Small intestine (tissue), 7 donors: ENCODE measurements around the gene PHOSPHO1. TPM values are rescaled to one million over a fixed set of nuclear protein-coding genes. Genes with fewer than 3 reads are reported as not detected.

ENCODE experiments used
- DNase-seq, 2 donors: peaks; one replicate each; pipeline versions ENCODE4 v3.0.0 to v3.0.0-alpha.2; 2013
- FAIRE-seq: peaks from 2 replicates; lab custom pipeline; 2012; peaks lifted over from hg19 to GRCh38; lab: Jason Lieb, UNC
- H3K27ac ChIP-seq, 3 donors: one replicate each; pipeline ENCODE4 v1.5.1; 2013; ENCODE audit warnings: low read length in 2 of 3, mild to moderate bottlenecking in 2 of 3, control low read depth in 1 of 3, inconsistent platforms in 1 of 3, low read depth in 1 of 3, moderate library complexity in 1 of 3
- H3K27me3 ChIP-seq, 3 donors: one replicate each; pipeline ENCODE4 v1.6.1; 2013; ENCODE audit warnings: low read length in 3 of 3, inconsistent platforms in 1 of 3; ENCODE audit not compliant: control insufficient read depth in 3 of 3, insufficient read depth in 3 of 3
- H3K36me3 ChIP-seq, 3 donors: one replicate each; pipeline ENCODE4 v1.6.1; 2013; ENCODE audit warnings: low read length in 3 of 3, inconsistent platforms in 1 of 3, low read depth in 1 of 3, mild to moderate bottlenecking in 1 of 3, moderate library complexity in 1 of 3; ENCODE audit not compliant: control insufficient read depth in 3 of 3, insufficient read depth in 2 of 3
- H3K4me1 ChIP-seq, 3 donors: one replicate each; pipeline ENCODE4 v1.6.1; 2013; ENCODE audit warnings: low read length in 2 of 3, inconsistent platforms in 1 of 3, low read depth in 1 of 3, mild to moderate bottlenecking in 1 of 3, moderate library complexity in 1 of 3; ENCODE audit not compliant: control insufficient read depth in 3 of 3, insufficient read depth in 2 of 3
- H3K4me3 ChIP-seq, 3 donors: one replicate each; pipeline ENCODE4 v1.5.1; 2013; ENCODE audit warnings: low read length in 3 of 3, control low read depth in 1 of 3, inconsistent platforms in 1 of 3, low read depth in 1 of 3, mild to moderate bottlenecking in 1 of 3, moderate library complexity in 1 of 3
- H3K9me3 ChIP-seq, 2 donors: one replicate each; pipeline ENCODE4 v1.6.1; 2013; ENCODE audit warnings: low read depth in 1 of 2, low read length in 1 of 2; ENCODE audit not compliant: control insufficient read depth in 2 of 2, insufficient read depth in 1 of 2
- WGBS, 3 donors: extraction: QIAGEN DNeasy Blood & Tissue Kit; methylation state at CpG; one replicate each; pipeline ENCODE4 v1.1.7; 2013; 5-methylcytosine and 5-hydroxymethylcytosine counted together
- polyA plus RNA-seq, 4 donors: library from polyadenylated mRNA; stranded (reverse) in 3 of 4; unstranded in 1 of 4; fragments of 200-250 nt in 3 of 4; fragments of 120-200 nt in 1 of 4; gene quantifications; one replicate each; pipeline versions ENCODE4 v1.2.1 to v1.2.3, GENCODE V29; 2013
- donor health status: healthy with polysubstance abuse.
- donor health status: control.
- donor health status: control.
- donor health status: Bipolar disorder and iron deficiency.
- donor health status: healthy.

Gene PHOSPHO1
- polyA plus RNA-seq, 4 donors, result 0.54 to 0.92 (median 0.64) TPM; not detected in 1

DNA sequence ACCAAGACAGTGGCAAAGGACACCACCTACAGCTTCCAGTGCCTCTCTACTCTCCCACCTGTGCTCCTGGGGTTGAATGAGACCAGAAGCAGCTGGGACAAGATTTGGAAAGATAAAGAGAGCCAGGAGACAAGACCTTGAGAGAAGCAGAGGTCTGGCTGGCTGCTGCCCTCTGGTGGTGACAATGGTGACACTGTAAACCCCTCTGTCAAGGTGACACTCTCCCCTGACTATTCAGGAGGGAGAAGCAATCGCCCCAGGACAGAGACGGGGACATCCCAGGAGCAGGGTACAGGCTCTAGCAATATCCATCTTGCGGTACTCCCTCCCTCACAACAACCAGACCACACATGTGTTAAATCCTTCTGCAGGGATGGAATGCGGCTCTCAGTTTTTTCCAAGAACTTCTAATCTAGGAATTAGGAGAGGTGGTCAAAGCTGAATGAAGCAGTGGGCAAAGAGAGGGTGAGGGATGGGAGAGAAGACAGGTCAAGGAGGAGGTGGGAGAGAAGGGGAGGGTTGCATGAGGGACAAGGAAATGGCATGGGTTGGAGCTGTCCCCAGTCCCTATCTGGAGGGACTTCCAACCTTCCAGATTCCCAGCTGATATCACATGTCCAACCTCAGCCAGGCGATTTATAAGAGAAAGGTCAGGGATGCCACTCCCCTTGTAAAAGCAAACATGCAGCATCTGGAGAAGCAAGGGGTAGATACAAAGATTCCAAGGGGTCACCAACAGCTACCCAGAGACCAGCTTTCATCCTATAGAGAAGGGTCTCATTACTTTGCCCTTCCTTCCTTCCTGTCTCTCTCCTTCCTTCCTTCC, 2.9 kb downstream of the PHOSPHO1 start:
- peaks cover 0 to 81% (median 6%) of the 10 kb centered on the region in 3 donors for H3K27me3 ChIP-seq
- FAIRE-seq, result no peak
- 16 to 23% (median 21%) methylated on average over 5 of the region's 5 CpGs for WGBS, 3 donors
- peak; percentile 71 to 77 for DNase-seq
- no peaks in the 10 kb centered on the region for H3K9me3 ChIP-seq
- H3K4me1 ChIP-seq, result peaks cover 0 to 32% (median 0%) of the 10 kb centered on the region in 3 donors
- no peak overlapping the region for H3K27ac ChIP-seq
- H3K36me3 ChIP-seq, result peaks cover 0 to 3% (median 0%) of the 10 kb centered on the region in 3 donors
- no peak overlapping the region for H3K4me3 ChIP-seq

GRCh38 chr17:49226771-49227435, 3.7 kb downstream of the PHOSPHO1 start:
- peaks cover 0 to 87% (median 6%) of the 10 kb centered on the region in 3 donors for H3K27me3 ChIP-seq
- no peak overlapping the region for H3K27ac ChIP-seq
- H3K36me3 ChIP-seq, result peaks cover 0 to 6% (median 0%) of the 10 kb centered on the region in 3 donors
- no peak for DNase-seq
- H3K9me3 ChIP-seq, result no peaks in the 10 kb centered on the region
- no peak overlapping the region for H3K4me3 ChIP-seq
- H3K4me1 ChIP-seq, result peaks cover 0 to 32% (median 0%) of the 10 kb centered on the region in 3 donors
- FAIRE-seq, result no peak
- 57 to 82% (median 74%) methylated on average over 3 of the region's 3 CpGs for WGBS, 3 donors

DNA sequence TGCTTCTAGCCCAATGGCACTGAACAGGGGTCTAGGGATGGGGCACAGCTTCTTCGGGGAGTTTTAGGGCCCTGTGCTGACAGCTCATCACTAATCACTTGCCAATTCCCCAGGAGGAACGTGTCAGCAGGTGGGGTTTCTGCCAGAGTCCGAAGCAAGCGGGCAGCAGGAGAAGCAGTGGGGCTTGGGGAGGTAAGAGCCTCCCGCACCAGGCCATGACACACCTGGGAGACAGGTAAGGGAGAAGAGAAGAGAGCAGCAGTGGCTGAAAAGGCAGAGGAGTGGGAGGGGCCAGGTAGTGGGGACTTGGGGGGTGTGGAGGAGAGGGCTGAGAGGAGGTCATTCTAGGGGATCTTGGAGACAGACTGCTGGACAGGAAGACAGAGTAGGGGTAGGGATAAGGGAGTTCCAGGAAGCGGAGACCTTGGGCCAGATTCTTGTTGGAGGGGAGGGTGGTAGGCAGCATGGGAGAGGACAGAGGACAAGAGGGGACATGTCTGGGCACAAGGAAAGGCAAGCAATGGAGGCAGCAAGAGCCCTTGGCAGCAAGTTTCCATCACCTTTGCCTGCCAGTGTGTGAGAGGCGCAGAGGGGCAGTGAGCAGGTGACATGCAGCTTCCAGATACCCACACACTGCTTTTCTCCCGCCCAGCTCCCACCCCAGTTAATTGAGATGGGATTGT, 4.9 kb downstream of the PHOSPHO1 start:
- DNase-seq (no peak), FAIRE-seq (no peak)
- H3K4me1 ChIP-seq, result peaks cover 0 to 26% (median 0%) of the 10 kb centered on the region in 3 donors
- H3K27ac ChIP-seq, result no peak overlapping the region
- peaks cover 0 to 78% (median 6%) of the 10 kb centered on the region in 3 donors for H3K27me3 ChIP-seq
- H3K4me3 ChIP-seq, result no peak overlapping the region
- peaks cover 0 to 7% (median 0%) of the 10 kb centered on the region in 3 donors for H3K36me3 ChIP-seq
- 78 to 84% (median 84%) methylated on average over 8 of the region's 8 CpGs for WGBS, 3 donors
- H3K9me3 ChIP-seq, result no peaks in the 10 kb centered on the region

DNA sequence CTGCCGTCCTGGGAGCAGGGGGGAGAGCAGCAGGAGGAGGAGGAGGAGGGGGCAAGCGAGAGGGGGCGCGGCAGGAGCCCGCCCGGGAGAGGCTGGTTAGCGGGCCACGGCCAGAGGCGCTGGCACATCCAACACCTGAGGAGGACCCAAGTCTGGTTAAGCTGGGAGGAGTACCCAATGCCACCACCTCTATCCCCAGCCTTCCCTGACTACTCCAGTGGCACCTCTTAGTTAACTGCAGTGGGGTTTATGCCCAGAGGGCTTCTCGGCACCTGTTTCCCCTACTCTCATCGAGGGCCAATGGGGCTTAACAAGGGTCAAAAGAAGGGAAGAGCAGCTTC, 5.6 kb downstream of the PHOSPHO1 start:
- H3K4me1 ChIP-seq, result peaks cover 0 to 20% (median 0%) of the 10 kb centered on the region in 3 donors
- peaks cover 0 to 73% (median 6%) of the 10 kb centered on the region in 3 donors for H3K27me3 ChIP-seq
- H3K36me3 ChIP-seq, result peaks cover 0 to 10% (median 0%) of the 10 kb centered on the region in 3 donors
- H3K27ac ChIP-seq, result no peak overlapping the region
- H3K9me3 ChIP-seq, result no peaks in the 10 kb centered on the region
- peak overlapping the region in 1 of 3 donors; percentile 30 for H3K4me3 ChIP-seq
- 18 to 41% (median 21%) methylated on average over 11 of the region's 11 CpGs for WGBS, 3 donors
- no peak for FAIRE-seq
- DNase-seq, result no peak

GRCh38 chr17:49224198-49224996, 6.2 kb downstream of the PHOSPHO1 start:
- peak overlapping the region in 1 of 3 donors; percentile 30 for H3K4me3 ChIP-seq
- peaks cover 0 to 16% (median 0%) of the 10 kb centered on the region in 3 donors for H3K4me1 ChIP-seq
- H3K27ac ChIP-seq, result no peak overlapping the region
- no peak for FAIRE-seq
- peaks cover 0 to 13% (median 0%) of the 10 kb centered on the region in 3 donors for H3K36me3 ChIP-seq
- 1 to 2% (median 1%) methylated on average over 91 to 95 of the region's 95 CpGs for WGBS, 3 donors
- no peaks in the 10 kb centered on the region for H3K9me3 ChIP-seq
- H3K27me3 ChIP-seq, result peaks cover 0 to 69% (median 6%) of the 10 kb centered on the region in 3 donors
- peak; percentile 42 to 53 for DNase-seq

DNA sequence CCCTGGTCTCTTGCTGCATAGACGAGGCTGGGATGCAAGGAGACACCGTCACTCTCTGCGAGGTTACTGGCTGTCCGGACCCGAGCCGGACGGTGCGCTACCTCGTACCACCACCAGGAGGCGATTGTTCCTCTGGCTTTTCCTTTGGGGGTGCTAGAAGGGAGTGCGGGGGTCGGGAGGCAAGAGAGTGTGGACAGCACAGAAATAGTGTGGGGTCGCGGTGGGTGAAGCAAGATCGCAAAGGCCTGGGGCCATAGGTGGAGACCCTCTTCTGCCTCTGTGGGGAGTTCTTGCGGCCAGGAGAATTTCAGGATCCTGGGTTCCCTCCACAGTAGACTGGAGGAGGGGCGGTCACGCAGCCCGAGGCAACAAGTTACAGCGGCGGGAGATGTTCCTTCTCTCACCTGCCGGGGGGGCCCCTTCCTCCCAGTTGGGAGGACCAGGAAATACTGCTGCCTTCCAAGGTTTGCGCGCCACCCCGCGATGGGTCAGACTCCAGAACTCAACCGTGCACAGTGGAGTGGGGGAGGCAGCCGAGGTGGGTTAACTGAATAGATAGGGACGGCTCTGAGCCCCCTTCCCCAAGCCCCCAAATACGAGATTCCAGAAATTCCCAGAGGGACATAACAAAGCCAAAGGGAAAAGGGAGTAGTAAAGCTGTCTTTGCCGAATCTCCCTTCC, 6.9 kb downstream of the PHOSPHO1 start:
- Histone ChIP-seq H3K9me3 (no peaks in the 10 kb centered on the region), H3K36me3 (peaks cover 0 to 16% (median 0%) of the 10 kb centered on the region in 3 donors), H3K4me1 (peaks cover 0 to 16% (median 0%) of the 10 kb centered on the region in 3 donors), H3K27me3 (peaks cover 0 to 70% (median 6%) of the 10 kb centered on the region in 3 donors), H3K27ac (no peak overlapping the region), H3K4me3 (peak overlapping the region in 1 of 3 donors; percentile 30)
- 0 to 4% (median 3%) methylated on average over 31 of the region's 31 CpGs for WGBS, 3 donors
- DNase-seq (peak; percentile 36 to 56), FAIRE-seq (no peak)

DNA sequence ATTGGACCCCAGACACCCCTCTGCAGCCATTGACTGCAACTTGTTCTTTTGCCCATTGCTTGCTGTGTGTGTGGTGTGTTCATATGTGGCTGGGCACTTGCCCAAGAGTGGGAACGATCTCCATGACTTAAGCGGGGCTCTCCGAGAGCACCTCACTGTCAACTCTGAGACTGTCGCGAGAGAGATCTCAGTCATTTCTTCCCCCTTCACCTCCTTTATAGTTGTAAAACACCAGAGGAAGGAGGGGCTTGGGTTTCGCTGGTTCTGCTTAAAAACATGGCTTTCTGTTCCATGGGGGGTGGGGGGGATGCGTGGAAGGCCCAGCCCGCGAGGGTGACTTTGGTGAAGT, 7.4 kb downstream of the PHOSPHO1 start:
- DNase-seq (no peak), FAIRE-seq (no peak)
- Histone ChIP-seq H3K27ac (no peak overlapping the region), H3K27me3 (peaks cover 0 to 70% (median 6%) of the 10 kb centered on the region in 3 donors), H3K4me3 (no peak overlapping the region), H3K36me3 (peaks cover 0 to 16% (median 0%) of the 10 kb centered on the region in 3 donors), H3K4me1 (peaks cover 0 to 16% (median 0%) of the 10 kb centered on the region in 3 donors), H3K9me3 (no peaks in the 10 kb centered on the region)
- 5 to 18% (median 13%) methylated on average over 9 of the region's 9 CpGs for WGBS, 3 donors
